ENCODE measurements around the gene CR2. TPM values are rescaled to one million over a fixed set of nuclear protein-coding genes. Genes with fewer than 3 reads are reported as not detected.

Gene CR2
- polyA plus RNA-seq, 1 of the 3 experiments (the other 2 are of a cell fraction), result not detected

DNA sequence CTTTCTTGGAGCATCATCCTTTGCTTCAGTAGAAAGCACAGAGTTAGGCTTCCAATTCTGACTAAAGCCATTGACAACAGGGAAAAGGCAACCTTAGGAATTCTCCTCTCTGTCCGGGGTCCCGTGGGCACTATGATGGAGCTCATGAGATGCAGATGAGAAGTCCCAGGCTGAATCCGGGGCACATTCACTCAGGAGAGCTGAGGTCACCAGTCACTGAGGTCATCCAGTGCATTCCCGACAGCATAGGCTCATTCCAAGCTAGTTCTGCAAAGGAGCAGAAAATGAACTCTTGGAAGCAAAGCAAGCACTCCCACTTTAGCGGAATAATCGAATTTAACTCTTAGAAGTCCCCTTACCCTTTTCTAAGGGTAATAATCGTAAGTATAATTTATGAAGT is 48.6 kb downstream of the CR2 start:
- ChIA-PET POLR2A (no interaction called here), CTCF (interaction anchor here (0.5 kb wide), 1 partner anchor 394 kb away, joined by 5 read pairs; no protein-coding TSS in a partner anchor)
- Histone ChIP-seq H3K9me2 (no peaks in the 10 kb centered on the region), H3K9ac (no peak overlapping the region), H3K4me2 (no peak overlapping the region), H4K20me1 (ENCODE audit: insufficient read depth) (no peaks in the 10 kb centered on the region), H3K9me3 (no peaks in the 10 kb centered on the region), H2AFZ (ENCODE audit: low read depth) (no peak overlapping the region), H3K36me3 (replicated peaks in 1 of 2; ENCODE audit: control insufficient read depth in 1 of 2, insufficient read depth in 2 of 2, low read length in 1 of 2) (no peaks in the 10 kb centered on the region), H3K79me2 (ENCODE audit: insufficient read depth) (no peaks in the 10 kb centered on the region), H3K4me1 (ENCODE audit: control insufficient read depth in 1 of 2, insufficient read depth in 2 of 2, low read depth in 1 of 2, low read length in 1 of 2) (no peaks in the 10 kb centered on the region), H3K27ac (ENCODE audit: low read depth in 2 of 2, low read length in 1 of 2) (no peak overlapping the region), H3K4me3 (ENCODE audit: low read depth in 2 of 2, low read length in 1 of 2) (no peak overlapping the region), H3K27me3 (ENCODE audit: insufficient read depth) (peaks cover 23% of the 10 kb centered on the region; the same call in 1 of the 2 replicates), H3F3A (replicated peaks; ENCODE audit: insufficient read depth) (no peaks in the 10 kb centered on the region)
- 0% methylated on average over 6 of the region's 7 CpGs for WGBS (ENCODE audit: low lambda C conversion rate)
- TF ChIP-seq SMC3 (IDR thresholded peaks at IDR 0.05; ENCODE audit: low read depth, low read length), result no peak
- TF ChIP-seq FOXM1 (IDR thresholded peaks at IDR 0.05; ENCODE audit: low read depth), result no peak
- no peak for TF ChIP-seq NRF1 (IDR thresholded peaks at IDR 0.05; ENCODE audit: low read depth, low read length)
- TF ChIP-seq GABPA (IDR thresholded peaks at IDR 0.05; ENCODE audit: low read depth), result no peak
- TF ChIP-seq FOSL2 (IDR thresholded peaks at IDR 0.05; ENCODE audit: borderline replicate concordance, low read depth), result no peak
- TF ChIP-seq, protein P1, sequence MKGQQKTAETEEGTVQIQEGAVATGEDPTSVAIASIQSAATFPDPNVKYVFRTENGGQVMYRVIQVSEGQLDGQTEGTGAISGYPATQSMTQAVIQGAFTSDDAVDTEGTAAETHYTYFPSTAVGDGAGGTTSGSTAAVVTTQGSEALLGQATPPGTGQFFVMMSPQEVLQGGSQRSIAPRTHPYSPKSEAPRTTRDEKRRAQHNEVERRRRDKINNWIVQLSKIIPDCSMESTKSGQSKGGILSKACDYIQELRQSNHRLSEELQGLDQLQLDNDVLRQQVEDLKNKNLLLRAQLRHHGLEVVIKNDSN (IDR thresholded peaks at IDR 0.05; ENCODE audit: borderline replicate concordance, low read depth), result no peak
- no peak for TF ChIP-seq RCOR1 (IDR thresholded peaks at IDR 0.05; ENCODE audit: low read length)
- no peak for DNase-seq

DNA sequence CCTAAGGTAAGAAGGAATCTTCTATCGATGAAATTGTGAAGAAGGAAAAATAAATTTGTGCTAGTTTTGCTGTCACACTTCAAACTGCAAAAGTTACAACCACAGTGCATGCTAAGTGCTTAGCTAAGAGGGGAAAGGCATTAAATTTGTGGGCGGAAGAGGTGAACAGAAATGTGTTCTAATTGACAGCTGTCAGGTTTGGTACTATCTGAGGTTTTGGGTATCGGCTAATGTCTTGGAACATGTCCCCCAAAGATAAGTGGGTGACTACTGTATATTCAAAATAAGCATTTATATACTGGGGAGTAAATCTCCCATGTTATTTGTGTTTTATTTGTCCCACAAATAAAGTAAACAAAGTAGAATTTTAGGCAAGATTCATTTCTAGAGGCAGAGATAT is 49.8 kb downstream of the CR2 start:
- TF ChIP-seq RAD21 (IDR thresholded peaks at IDR 0.05; ENCODE audit: low read length) (no peak), TEAD4 (IDR thresholded peaks at IDR 0.05; ENCODE audit: borderline replicate concordance, insufficient read depth) (no peak), EP300 (IDR thresholded peaks at IDR 0.05; ENCODE audit: borderline replicate concordance in 1 of 2, low read depth in 1 of 2, low read length in 1 of 2) (no peak), RXRA (IDR thresholded peaks at IDR 0.05; ENCODE audit: borderline replicate concordance, low read depth) (no peak), ELF1 (IDR thresholded peaks at IDR 0.05) (no peak), EZH2phosphoT487 (IDR thresholded peaks at IDR 0.05; ENCODE audit: borderline replicate concordance, low read depth) (no peak), RCOR1 (IDR thresholded peaks at IDR 0.05; ENCODE audit: low read length) (no peak), MEF2A (IDR thresholded peaks at IDR 0.05; ENCODE audit: borderline replicate concordance, low read depth) (no peak), RFX5 (IDR thresholded peaks at IDR 0.05; ENCODE audit: low read length) (no peak), FOXM1 (IDR thresholded peaks at IDR 0.05; ENCODE audit: low read depth) (no peak)
- TF ChIP-seq, protein P2, sequence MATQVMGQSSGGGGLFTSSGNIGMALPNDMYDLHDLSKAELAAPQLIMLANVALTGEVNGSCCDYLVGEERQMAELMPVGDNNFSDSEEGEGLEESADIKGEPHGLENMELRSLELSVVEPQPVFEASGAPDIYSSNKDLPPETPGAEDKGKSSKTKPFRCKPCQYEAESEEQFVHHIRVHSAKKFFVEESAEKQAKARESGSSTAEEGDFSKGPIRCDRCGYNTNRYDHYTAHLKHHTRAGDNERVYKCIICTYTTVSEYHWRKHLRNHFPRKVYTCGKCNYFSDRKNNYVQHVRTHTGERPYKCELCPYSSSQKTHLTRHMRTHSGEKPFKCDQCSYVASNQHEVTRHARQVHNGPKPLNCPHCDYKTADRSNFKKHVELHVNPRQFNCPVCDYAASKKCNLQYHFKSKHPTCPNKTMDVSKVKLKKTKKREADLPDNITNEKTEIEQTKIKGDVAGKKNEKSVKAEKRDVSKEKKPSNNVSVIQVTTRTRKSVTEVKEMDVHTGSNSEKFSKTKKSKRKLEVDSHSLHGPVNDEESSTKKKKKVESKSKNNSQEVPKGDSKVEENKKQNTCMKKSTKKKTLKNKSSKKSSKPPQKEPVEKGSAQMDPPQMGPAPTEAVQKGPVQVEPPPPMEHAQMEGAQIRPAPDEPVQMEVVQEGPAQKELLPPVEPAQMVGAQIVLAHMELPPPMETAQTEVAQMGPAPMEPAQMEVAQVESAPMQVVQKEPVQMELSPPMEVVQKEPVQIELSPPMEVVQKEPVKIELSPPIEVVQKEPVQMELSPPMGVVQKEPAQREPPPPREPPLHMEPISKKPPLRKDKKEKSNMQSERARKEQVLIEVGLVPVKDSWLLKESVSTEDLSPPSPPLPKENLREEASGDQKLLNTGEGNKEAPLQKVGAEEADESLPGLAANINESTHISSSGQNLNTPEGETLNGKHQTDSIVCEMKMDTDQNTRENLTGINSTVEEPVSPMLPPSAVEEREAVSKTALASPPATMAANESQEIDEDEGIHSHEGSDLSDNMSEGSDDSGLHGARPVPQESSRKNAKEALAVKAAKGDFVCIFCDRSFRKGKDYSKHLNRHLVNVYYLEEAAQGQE (IDR thresholded peaks at IDR 0.05; ENCODE audit: low read depth, low read length), result no peak
- TF ChIP-seq, protein P3, sequence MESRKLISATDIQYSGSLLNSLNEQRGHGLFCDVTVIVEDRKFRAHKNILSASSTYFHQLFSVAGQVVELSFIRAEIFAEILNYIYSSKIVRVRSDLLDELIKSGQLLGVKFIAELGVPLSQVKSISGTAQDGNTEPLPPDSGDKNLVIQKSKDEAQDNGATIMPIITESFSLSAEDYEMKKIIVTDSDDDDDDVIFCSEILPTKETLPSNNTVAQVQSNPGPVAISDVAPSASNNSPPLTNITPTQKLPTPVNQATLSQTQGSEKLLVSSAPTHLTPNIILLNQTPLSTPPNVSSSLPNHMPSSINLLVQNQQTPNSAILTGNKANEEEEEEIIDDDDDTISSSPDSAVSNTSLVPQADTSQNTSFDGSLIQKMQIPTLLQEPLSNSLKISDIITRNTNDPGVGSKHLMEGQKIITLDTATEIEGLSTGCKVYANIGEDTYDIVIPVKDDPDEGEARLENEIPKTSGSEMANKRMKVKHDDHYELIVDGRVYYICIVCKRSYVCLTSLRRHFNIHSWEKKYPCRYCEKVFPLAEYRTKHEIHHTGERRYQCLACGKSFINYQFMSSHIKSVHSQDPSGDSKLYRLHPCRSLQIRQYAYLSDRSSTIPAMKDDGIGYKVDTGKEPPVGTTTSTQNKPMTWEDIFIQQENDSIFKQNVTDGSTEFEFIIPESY (IDR thresholded peaks at IDR 0.05; ENCODE audit: borderline replicate concordance, low read depth), result no peak
- CTCF ChIA-PET, result no interaction called here
- Histone ChIP-seq H3K36me3 (replicated peaks in 1 of 2; ENCODE audit: control insufficient read depth in 1 of 2, insufficient read depth in 2 of 2, low read length in 1 of 2) (no peaks in the 10 kb centered on the region), H3K27me3 (ENCODE audit: insufficient read depth) (peaks cover 15% of the 10 kb centered on the region; the same call in 1 of the 2 replicates), H3K9me2 (no peaks in the 10 kb centered on the region), H3K27ac (ENCODE audit: low read depth in 2 of 2, low read length in 1 of 2) (no peak overlapping the region), H3K9me3 (no peaks in the 10 kb centered on the region), H3F3A (replicated peaks; ENCODE audit: insufficient read depth) (no peaks in the 10 kb centered on the region), H3K9ac (no peak overlapping the region), H2AFZ (ENCODE audit: low read depth) (no peak overlapping the region), H3K4me1 (ENCODE audit: control insufficient read depth in 1 of 2, insufficient read depth in 2 of 2, low read depth in 1 of 2, low read length in 1 of 2) (no peaks in the 10 kb centered on the region), H4K20me1 (ENCODE audit: insufficient read depth) (no peaks in the 10 kb centered on the region), H3K79me2 (ENCODE audit: insufficient read depth) (no peaks in the 10 kb centered on the region), H3K4me3 (ENCODE audit: low read depth in 2 of 2, low read length in 1 of 2) (no peak overlapping the region), H3K4me2 (no peak overlapping the region)
- no peak for DNase-seq
- POLR2A ChIA-PET, result no interaction called here
- 3% methylated on average over 3 of the region's 3 CpGs for WGBS (ENCODE audit: low lambda C conversion rate)

Measured in SK-N-SH (cell line).